Measurements from ENCODE around the gene LSM12. TPM values are rescaled to one million over a fixed set of nuclear protein-coding genes. Genes with fewer than 3 reads are reported as not detected.

LSM12 gene
- total RNA-seq, 1 donor from 2014 or later = 57.3 TPM

DNA sequence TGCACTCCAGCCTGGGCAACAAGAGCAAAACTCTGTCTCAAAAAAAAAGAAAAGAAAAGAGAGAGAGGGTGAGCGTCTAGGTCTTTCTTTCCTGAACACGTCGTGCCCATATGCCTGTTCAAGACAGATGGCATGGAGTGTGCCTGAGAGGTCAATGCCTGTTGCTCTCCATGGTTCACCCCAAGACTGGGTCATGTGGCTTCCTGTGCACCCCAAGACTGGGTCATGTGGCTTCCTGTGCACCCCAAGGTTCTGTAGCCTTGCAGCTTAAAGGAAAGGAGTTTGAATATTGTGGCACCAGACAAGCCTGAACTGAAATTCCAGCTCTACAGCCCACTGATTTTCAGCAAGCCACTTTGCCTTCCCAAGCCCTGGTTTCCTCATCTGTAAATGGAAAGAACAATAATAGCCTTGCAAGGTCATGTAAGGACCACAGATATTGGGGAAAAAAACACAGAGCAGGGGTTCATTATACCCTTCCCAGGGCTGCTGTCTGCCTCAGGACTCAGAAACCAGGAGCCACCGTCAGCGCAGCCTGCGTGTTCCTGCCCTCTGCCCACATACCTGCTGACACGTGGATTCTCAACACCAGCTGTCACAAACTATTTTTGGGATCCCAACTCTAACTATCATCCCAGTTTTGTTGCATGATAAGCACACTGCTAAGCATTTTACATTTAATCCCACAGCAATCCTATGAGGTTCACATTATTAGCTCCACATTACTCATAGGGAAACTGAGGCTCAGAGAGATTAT, 80.1 kb downstream of the LSM12 start:
- DNase-seq (no peak), ATAC-seq (ENCODE audit: low read depth) (no peak)
- no peak for TF ChIP-seq CTCF (IDR thresholded peaks at IDR 0.05)
- Mint-ChIP-seq H3K4me1 (peaks cover 1% of the 10 kb centered on the region), H3K9me3 (no peaks in the 10 kb centered on the region), H3K4me3 (no peak overlapping the region), H3K36me3 (ENCODE audit: low read depth) (no peaks in the 10 kb centered on the region), H3K27me3 (peaks cover 46% of the 10 kb centered on the region), H3K27ac (no peak overlapping the region)
- ChIA-PET POLR2A (no interaction called here), CTCF (no interaction called here)
- intact Hi-C loops (cut with micrococcal nuclease) = no loop called here

DNA sequence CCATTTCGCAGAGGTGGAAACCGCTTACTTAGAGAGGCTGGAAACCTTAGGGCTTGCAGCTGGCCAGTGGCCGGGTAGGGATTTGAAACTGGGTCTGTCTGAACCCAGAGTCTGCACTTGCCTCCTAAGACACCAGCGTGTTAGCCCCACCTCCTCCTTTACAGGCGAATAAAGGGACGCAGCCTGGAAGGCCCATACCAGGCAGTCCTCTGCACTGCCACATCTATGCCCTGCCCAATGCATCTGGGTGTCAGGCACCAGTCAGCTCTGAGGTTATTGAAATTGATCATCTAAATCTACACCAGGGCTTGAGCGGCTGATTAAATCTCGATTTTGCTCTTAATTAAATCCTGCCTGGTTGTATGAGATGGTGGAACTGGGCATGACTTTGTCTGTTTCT, 82.0 kb downstream of the LSM12 start:
- H3K4me1 Mint-ChIP-seq = peaks cover 1% of the 10 kb centered on the region
- H3K27ac Mint-ChIP-seq = no peak overlapping the region
- intact Hi-C loops (cut with micrococcal nuclease) = no loop called here
- POLR2A ChIA-PET = no interaction called here
- no peak for ATAC-seq (ENCODE audit: low read depth)
- no peaks in the 10 kb centered on the region for H3K9me3 Mint-ChIP-seq
- CTCF ChIA-PET = no interaction called here
- DNase-seq = no peak
- TF ChIP-seq CTCF (IDR thresholded peaks at IDR 0.05) = no peak
- H3K27me3 Mint-ChIP-seq = peaks cover 44% of the 10 kb centered on the region
- H3K4me3 Mint-ChIP-seq = no peak overlapping the region
- H3K36me3 Mint-ChIP-seq (ENCODE audit: low read depth) = no peaks in the 10 kb centered on the region

Other genes starting within 250 kb of the LSM12 start
- not detected in 2 replicates for gene MPP3, start 233.5 kb downstream of the LSM12 start, total RNA-seq
- gene CD300LG, start 219.5 kb downstream of the LSM12 start, total RNA-seq = not detected in 2 replicates
- not detected in 2 replicates for gene MPP2, start 159.1 kb downstream of the LSM12 start, total RNA-seq
- gene PPY, start 124.2 kb downstream of the LSM12 start, total RNA-seq = not detected in 2 replicates
- not detected in 2 replicates for gene PYY, start 112.7 kb downstream of the LSM12 start, total RNA-seq
- gene NAGS, start 62.0 kb downstream of the LSM12 start, total RNA-seq = 1.0 and 1.2 TPM in 2 replicates
- 23.0 and 24.6 TPM in 2 replicates for gene TMEM101, start 51.7 kb downstream of the LSM12 start, total RNA-seq
- 30.9 and 35.2 TPM in 2 replicates for gene G6PC3, start 4.1 kb upstream of the LSM12 start, total RNA-seq
- 28.4 and 35.1 TPM in 2 replicates for gene HDAC5, start 57.0 kb upstream of the LSM12 start, total RNA-seq
- 2.2 and 5.0 TPM in 2 replicates for gene HROB, start 75.3 kb upstream of the LSM12 start, total RNA-seq
- not detected in 2 replicates for gene ASB16, start 104.0 kb upstream of the LSM12 start, total RNA-seq
- 32.3 and 36.0 TPM in 2 replicates for gene TMUB2, start 120.3 kb upstream of the LSM12 start, total RNA-seq
- 92.0 and 103 TPM in 2 replicates for gene ATXN7L3, start 133.2 kb upstream of the LSM12 start, total RNA-seq
- gene UBTF, start 153.0 kb upstream of the LSM12 start, total RNA-seq = 139 and 146 TPM in 2 replicates
- gene SLC4A1, start 201.5 kb upstream of the LSM12 start, total RNA-seq = 0.10 and 0.13 TPM in 2 replicates
- 0.07 and 0.17 TPM in 2 replicates for gene RUNDC3A, start 241.9 kb upstream of the LSM12 start, total RNA-seq